Fibroblast of the aortic adventitia (primary cell): ENCODE measurements around the gene CRHR1. TPM values are rescaled to one million over a fixed set of nuclear protein-coding genes. Genes with fewer than 3 reads are reported as not detected.

ENCODE experiments used
- DNase-seq: peaks from one replicate; pipeline ENCODE4 v3.0.0-alpha.2; 2010; ENCODE audit warnings: low read depth
- H3K4me3 ChIP-seq: 2 replicates; pipeline ENCODE4 v1.5.1; 2011; ENCODE audit warnings: low read depth, mild to moderate bottlenecking, control low read depth, low read length, moderate library complexity
- total RNA-seq: library from RNA; depleted of rRNA; stranded (reverse); fragments of >200 nt; gene quantifications from 2 replicates; pipeline ENCODE4 v1.2.3, GENCODE V29; 2012; ENCODE audit warnings: low replicate concordance
- TF ChIP-seq, protein P1 (sequence below): IDR thresholded peaks from 2 replicates; pipeline ENCODE4 v1.5.1; 2011; ENCODE audit warnings: mild to moderate bottlenecking, low read length, control low read depth, inconsistent platforms; ENCODE audit not compliant: insufficient read depth

CRHR1 gene
- total RNA-seq, 1 donor: not detected

DNA sequence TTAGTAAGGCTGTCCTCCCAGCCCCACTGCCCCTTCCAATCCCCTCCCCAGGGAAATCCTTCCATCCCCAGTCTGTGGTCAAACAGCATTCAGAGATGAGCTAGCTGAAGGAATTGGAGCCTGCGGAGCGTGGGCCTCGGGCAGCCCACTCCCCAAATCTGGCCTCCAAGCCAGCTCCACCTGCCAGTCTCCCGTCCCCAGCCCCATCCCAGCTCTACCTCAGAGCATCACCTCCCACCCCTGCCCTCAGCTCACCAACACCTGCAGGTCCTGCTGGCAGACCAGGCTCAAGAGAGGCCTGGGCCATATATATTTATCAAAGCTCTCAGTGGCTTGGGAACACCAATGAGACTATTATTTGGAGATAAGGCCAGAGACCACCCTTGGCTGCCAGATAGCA lies 55.3 kb downstream of the CRHR1 start:
- H3K4me3 ChIP-seq: no peak overlapping the region
- TF ChIP-seq, protein P1, sequence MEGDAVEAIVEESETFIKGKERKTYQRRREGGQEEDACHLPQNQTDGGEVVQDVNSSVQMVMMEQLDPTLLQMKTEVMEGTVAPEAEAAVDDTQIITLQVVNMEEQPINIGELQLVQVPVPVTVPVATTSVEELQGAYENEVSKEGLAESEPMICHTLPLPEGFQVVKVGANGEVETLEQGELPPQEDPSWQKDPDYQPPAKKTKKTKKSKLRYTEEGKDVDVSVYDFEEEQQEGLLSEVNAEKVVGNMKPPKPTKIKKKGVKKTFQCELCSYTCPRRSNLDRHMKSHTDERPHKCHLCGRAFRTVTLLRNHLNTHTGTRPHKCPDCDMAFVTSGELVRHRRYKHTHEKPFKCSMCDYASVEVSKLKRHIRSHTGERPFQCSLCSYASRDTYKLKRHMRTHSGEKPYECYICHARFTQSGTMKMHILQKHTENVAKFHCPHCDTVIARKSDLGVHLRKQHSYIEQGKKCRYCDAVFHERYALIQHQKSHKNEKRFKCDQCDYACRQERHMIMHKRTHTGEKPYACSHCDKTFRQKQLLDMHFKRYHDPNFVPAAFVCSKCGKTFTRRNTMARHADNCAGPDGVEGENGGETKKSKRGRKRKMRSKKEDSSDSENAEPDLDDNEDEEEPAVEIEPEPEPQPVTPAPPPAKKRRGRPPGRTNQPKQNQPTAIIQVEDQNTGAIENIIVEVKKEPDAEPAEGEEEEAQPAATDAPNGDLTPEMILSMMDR: no peak
- DNase-seq: no peak

DNA sequence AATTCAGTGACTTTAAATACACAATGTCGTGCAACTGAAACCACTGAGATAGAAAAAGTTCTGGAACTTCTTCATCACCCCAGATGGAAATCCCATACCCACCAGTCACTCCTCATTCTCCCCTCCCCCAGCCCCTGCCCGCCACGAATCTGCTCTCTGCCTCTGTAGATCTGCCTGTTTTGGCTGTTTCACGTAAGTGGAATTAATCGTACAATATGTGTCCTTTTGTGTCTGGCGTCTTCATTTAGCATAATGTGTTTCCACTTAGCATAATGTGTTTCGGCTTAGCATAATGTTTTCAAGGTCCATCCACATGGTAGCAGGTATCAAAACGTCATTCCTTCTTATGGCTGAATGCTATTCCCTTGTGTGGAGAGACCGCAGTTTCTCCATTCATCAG lies 57.1 kb downstream of the CRHR1 start:
- H3K4me3 ChIP-seq: no peak overlapping the region
- DNase-seq: no peak
- TF ChIP-seq, protein P1: no peak

DNA sequence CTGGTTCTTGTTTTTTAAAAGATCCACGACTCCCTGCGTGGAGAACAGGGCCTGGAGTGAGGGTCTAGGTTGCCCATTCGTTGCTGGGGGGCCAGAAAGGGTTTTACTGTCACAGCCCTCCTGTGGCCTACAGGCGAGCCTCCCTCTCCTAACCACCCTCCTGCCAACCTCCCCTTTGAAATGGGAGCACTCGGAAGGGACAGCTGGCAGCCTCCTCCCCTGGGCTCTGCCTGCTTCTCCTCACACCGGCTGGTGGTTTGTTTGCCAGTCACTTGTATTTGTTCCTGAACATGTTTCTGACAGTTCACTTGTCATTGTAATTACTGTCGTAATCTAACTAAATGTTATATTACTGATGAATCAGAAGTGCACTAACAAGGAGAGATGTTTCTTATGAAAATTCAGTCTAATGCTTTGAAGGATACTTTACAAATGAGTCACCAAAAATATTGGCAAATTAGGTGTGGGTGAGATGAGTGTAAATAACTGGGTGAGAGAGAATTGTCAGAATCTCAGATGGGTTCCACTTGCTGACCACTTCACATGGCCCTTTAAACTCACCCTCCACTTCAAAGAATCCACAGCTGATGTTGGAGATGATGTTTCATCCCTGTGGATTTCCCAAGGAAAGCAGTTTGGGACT lies 57.9 kb downstream of the CRHR1 start:
- no peak overlapping the region for H3K4me3 ChIP-seq
- no peak for DNase-seq
- TF ChIP-seq, protein P1: no peak

DNA sequence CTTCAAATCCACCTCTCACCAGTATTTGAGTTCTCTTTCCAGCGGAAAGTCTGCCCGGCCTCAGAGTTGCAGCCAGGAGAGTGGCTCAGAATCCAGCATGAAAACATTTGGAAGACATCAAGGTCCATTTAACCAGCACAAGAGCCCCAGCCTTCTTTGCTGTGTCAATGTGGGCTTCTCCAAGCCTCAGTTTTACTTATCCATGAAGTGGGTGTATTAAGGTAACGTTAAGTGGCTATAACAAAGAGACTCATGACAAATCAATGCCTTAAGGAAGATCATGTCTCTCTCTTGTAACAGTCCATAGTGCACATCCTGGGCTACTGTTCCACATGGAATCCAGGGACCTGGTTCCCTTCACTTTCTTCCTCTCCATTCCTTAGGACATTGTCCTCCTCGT lies 59.6 kb downstream of the CRHR1 start:
- DNase-seq: no peak
- TF ChIP-seq, protein P1: no peak
- no peak overlapping the region for H3K4me3 ChIP-seq

DNA sequence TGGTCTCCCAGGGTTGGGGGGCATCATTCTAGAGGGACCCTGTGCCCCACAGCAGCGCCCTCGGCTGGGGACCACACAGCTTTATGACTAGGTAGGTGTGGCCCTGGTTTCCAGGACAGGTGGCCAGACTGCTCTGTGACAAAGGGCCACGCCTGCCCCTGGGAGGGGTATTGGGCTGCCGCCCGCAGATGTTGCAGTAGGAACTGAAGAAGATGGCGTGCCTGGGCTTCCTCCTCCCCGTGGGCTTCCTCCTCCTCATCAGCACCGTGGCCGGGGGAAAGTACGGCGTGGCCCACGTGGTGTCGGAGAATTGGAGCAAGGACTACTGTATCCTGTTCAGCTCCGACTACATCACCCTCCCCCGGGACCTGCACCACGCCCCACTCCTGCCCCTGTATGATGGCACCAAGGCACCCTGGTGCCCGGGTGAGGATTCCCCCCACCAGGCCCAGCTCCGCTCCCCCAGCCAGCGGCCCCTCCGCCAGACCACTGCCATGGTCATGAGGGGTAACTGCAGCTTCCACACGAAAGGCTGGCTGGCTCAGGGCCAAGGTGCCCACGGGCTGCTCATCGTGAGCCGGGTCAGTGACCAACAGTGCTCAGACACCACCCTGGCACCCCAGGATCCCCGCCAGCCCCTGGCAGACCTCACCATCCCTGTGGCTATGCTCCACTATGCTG lies 60.7 kb downstream of the CRHR1 start, which contains the start of gene SPPL2C:
SPPL2C (plus strand) TSS at position 187 of the 681 bp plus-strand sequence; CDS start at position 213, 26 bp downstream.
- DNase-seq: no peak
- TF ChIP-seq, protein P1: no peak

DNA sequence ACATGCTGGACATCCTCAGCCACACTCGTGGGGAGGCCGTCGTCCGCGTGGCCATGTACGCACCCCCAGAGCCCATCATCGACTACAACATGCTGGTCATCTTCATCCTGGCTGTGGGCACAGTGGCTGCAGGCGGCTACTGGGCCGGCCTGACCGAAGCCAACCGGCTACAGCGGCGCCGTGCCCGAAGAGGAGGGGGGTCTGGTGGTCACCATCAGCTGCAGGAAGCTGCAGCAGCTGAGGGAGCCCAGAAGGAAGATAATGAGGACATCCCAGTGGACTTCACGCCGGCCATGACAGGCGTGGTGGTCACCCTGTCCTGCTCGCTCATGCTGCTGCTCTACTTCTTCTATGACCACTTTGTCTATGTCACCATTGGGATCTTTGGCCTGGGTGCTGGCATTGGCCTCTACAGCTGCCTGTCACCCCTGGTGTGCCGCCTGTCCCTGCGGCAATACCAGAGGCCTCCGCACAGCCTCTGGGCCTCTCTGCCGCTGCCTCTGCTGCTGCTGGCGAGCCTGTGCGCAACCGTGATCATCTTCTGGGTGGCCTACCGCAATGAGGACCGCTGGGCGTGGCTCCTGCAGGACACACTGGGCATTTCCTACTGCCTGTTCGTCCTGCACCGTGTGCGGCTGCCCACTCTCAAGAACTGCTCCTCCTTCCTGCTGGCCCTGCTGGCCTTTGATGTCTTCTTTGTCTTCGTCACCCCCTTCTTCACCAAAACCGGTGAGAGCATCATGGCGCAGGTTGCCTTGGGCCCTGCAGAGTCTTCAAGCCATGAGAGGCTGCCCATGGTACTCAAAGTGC lies 61.5 kb downstream of the CRHR1 start:
- no peak overlapping the region for H3K4me3 ChIP-seq
- DNase-seq: no peak
- TF ChIP-seq, protein P1: no peak

More for the DNA sequence above, 60.7 kb downstream of the CRHR1 start, which contains the start of gene SPPL2C:
- H3K4me3 ChIP-seq: no peak within 1 kb of the TSS
